ENCODE results near the gene LENG9. TPM values are rescaled to one million over a fixed set of nuclear protein-coding genes. Genes with fewer than 3 reads are reported as not detected.
"Not testable (repeated sequence)": the region's sequence is repeated elsewhere in the genome, so short reads cannot be mapped to it uniquely, and the experiment has no call there.

LENG9 gene
- total RNA-seq, 1 donor from 2014 or later, result 7.2 TPM

DNA sequence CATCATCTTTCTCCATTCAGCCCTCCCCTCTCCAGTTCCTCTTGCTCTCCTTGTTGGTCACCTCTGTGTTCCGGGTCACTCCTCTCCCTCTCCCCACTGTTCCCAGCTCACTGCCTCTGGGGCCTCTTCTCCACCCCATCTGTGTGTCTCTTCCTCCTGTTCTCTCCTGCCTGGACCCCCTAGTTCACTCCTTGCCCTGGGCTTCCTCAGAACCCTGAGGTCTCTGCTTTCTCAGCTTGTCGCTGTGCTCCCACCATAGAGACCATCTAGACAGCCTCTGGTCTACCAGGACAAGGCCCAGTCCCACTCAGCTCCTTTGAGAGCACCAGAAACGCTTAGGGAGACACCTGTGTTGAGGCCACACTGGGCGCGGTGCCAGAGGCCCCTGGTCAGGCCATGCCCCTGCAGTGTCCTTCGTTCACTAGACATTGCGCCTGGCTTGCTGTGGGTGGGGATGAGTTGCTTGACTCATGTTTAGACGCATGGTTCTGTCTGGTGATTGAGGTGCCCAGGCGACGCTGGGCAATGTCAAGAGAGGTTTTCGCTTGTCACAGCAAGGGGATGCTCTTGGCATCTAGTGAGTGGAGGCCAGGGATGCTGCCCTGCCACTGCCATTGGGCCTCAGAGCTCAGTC, 4.8 kb downstream of the LENG9 start:
- ATAC-seq, result no peak

DNA sequence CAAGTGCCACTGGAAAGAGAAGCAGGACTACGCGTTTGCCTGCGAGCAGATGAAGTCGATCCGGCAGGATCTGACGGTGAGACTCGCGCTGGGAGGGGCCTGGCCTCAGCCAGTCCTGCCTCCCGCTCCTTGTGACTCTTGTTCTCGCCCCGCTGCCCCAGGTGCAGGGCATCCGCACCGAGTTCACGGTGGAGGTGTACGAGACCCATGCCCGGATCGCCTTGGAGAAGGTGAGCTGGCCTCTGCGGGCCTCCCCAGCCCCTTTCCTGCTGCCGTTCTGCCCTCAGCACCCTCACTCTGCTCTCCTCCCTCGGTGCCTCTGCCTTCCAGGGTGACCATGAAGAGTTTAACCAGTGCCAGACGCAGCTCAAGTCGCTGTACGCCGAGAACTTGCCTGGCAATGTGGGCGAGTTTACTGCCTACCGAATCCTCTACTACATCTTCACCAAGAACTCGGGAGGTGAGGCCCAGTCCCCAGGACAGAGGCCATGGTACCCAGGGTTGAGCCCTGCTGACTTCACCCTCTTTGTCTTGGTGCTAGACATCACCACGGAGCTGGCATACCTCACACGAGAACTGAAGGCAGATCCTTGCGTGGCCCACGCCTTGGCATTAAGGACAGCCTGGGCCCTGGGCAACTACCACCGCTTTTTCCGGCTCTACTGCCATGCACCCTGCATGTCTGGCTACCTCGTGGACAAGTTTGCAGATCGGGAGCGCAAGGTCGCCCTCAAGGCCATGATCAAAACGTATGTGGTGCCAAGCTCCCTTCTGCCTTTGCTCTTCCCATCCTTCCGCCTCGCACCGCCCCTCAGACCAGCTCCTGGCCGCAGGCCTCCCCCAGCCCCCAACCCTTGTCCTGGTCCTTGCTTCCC, 5.6 kb downstream of the LENG9 start:
- no peak for ATAC-seq

DNA sequence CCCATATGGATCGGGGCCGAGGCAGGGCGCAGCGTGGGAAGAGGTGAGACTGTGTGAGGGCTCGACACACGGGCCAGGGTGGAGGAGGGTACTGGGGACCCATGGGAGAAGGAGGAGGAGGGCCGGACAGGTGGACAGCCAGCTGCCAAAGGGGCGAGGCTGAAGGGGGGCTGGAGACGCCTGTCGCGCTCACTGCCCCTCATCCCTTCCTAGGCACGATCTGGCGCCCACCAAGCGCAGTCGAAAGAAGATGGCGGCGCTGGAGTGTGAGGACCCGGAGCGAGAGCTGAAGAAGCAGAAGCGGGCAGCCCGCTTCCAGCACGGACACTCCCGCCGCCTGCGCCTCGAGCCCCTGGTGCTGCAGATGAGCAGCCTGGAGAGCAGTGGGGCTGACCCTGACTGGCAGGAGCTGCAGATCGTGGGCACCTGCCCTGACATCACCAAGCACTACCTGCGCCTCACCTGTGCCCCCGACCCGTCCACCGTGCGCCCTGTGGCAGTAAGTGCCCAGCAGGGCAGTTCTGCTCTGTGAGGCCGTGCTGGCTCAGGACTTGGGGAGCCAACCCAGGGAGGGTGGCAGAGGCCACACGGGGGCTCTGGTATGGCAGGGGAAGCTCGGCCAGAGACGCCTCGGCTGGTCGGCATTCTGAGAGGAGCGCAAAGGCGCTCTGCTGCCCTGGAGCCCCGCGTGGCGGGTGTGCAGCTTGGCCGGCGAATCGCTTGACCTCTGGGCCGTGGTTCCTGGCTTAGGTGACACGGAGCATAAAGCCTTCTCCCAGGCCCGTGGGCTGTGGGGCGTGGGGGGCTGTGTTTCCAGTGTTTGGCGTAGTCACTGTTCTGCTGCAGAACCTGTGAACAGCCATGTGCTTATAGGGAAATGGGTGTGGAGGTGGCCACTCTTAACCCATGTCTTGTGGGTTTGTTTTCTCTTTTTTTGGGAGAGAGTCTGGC, 6.9 kb downstream of the LENG9 start:
- ATAC-seq, result no peak

DNA sequence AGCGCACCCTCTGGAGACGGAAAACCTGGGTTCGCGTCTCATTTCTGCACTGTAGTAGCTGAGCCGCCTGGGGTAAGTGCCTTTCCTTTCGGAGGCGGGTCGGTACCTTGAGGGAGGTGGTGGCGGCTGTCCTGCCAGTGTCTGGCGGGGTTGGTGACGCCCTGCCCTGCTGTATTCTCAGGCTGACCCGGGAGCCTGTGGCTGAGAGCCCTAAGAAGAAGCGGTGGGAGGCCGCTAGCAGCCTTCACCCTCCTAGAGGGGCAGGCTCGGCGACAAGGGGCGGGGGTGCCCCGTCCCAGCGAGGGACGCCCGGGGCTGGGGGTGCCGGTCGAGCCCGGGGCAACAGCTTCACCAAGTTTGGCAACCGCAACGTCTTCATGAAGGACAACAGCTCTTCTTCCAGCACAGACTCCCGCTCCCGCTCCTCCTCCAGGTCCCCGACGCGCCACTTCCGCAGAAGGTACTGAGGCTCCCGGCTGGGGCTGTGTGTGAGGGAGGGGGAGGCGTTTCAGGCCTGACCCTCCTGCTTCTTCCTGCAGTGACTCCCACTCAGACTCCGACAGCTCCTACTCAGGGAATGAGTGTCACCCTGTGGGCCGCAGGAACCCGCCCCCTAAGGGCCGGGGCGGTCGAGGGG, 7.7 kb downstream of the LENG9 start:
- no peak for ATAC-seq

DNA sequence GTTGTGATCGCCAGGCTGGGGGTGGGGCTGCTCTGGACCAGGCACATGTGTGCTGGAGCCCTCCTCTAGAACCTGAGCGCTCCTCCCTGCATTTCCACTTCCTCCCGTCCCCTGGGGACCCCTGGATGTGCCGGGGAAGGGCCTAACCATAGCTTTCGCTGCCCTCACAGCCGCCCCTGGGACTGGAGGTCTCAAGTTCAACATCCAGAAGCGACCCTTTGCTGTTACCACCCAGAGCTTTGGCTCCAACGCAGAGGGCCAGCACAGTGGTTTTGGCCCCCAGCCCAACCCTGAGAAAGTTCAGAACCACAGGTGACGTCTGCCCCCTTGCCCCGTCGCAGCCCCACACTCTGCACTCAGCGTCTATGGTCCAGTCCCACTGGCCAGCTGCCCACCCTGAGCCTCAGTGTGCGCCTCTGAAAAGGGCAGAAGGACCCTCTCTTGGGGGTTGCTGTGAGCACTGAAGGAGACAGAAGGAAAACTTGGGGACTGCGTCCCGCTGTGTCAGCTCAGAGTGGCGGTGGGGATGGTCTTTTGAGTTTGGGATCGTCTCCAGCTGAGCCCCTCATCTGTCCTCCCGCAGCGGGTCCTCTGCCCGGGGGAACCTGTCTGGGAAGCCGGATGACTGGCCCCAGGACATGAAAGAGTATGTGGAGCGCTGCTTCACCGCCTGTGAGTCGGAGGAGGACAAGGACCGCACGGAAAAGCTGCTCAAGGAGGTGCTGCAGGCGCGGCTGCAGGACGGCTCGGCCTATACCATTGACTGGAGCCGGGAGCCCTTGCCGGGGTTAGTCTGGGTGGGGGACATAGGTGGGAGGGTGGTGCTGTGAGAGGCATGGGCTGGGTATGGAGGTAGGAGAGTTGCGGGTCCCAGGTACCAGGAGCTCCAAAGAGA, 8.6 kb downstream of the LENG9 start:
- no peak for ATAC-seq

DNA sequence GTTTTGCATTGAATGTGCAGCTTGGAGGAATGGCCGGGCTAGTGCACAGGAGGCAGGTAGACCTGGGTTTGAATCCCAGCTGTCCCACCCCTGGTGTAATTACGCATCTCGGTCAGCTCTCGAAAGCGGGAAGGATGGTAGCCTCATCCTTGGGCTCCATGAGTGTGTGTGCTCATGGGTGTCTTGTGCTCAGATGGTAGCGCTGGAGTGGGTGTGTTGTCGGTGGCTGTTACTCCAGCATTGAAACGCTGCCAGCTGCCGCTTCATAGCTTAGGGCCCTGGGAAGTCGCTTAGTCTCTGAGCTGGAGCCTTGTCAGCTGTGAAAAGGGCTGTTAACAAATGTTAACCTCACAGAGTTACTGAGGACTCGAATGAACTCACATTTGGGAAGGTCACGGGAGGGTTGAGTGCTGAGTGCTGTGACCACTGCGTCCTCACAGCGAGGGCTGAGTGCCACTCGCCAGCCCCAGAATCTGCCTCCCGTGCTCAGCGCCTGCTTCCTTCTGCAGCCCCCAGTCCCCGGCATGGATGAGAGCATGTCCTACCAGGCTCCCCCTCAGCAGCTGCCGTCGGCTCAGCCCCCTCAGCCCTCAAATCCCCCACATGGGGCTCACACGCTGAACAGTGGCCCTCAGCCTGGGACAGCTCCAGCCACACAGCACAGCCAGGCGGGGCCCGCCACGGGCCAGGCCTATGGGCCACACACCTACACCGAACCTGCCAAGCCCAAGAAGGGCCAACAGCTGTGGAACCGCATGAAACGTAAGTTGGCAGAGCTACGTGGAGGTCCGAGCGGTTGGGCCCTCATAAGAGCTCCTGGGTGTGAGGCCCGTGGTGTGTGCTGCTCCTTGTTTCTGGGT, 9.4 kb downstream of the LENG9 start:
- ATAC-seq, result no peak

DNA sequence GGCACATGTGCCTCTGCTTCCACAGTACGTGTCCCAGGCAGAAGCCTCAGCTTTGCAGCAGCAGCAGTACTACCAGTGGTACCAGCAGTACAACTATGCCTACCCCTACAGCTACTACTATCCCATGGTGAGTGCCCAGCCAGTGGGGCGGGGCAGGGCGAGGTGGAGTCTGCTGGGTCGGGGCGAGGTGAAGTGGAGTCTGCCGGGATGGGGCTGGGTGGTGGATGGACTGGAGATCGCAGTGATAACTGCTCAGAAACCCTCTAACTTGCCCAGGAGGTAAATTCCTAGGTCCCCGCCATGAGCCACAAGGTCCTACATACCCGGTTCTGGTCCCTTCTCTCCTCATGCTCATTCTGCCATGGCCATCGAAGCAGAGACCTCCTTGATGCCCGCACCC, 11.0 kb downstream of the LENG9 start:
- ATAC-seq, result no peak

DNA sequence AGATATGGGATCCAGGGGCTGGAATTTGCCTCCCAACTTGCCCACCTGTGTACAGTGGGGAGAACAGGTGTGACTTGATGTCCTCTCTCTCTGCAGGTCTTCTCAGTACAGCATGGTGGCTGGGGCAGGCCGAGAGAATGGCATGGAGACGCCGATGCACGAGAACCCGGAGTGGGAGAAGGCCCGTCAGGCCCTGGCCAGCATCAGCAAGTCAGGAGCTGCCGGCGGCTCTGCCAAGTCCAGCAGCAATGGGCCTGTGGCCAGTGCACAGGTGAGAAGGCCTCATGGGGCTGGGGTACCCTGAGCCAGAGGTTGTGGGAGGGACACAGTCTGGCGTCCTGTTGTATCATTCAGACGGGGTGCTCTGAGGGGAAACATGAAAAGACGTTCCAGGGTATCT, 11.6 kb downstream of the LENG9 start:
- ATAC-seq, result no peak

DNA sequence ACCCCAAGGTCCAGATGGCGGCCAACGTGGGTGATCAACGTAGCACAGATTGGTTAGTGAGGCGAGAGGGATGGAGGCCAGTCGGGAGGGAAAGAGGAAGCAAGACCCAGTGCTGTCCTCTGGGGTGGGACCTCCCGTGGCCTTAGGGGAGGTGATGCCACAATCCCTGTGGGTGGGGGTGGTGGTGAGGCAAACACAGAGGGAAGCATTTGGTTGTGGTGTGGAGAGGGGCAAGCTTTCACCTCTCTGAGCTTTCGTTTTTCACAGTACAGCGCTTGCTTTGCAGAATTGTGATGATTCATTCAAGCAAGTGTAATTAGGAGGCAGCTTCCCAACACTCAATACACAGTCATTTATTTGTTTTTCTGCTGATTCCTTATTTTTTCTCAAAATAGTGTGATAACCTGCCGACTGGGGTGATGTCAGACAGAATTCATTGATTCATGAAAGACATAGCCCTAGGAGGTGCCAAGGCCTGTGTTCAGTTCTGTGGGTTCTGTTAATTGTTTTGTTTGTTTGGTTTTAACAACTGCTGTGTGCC, 12.2 kb downstream of the LENG9 start:
- ATAC-seq, result no peak

DNA sequence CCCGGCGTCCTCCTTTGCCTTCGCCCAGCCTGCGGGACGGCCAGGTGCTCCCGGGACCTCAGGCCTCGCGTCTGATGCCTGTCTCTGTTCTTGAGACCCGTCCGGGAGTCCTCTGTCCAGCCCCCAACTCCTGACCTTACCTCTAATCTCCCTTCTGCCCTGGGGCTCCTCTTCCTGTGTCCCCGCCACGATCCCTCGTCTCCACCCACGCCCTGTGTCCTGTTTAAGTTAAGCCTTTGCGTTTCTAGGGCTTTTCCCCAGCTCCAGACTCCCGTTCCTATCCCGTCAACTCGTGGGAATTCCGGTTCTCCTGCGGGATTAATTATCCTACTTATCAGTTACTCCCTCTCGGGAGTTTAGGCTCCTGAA, 13.9 kb downstream of the LENG9 start:
- no peak for ATAC-seq

DNA sequence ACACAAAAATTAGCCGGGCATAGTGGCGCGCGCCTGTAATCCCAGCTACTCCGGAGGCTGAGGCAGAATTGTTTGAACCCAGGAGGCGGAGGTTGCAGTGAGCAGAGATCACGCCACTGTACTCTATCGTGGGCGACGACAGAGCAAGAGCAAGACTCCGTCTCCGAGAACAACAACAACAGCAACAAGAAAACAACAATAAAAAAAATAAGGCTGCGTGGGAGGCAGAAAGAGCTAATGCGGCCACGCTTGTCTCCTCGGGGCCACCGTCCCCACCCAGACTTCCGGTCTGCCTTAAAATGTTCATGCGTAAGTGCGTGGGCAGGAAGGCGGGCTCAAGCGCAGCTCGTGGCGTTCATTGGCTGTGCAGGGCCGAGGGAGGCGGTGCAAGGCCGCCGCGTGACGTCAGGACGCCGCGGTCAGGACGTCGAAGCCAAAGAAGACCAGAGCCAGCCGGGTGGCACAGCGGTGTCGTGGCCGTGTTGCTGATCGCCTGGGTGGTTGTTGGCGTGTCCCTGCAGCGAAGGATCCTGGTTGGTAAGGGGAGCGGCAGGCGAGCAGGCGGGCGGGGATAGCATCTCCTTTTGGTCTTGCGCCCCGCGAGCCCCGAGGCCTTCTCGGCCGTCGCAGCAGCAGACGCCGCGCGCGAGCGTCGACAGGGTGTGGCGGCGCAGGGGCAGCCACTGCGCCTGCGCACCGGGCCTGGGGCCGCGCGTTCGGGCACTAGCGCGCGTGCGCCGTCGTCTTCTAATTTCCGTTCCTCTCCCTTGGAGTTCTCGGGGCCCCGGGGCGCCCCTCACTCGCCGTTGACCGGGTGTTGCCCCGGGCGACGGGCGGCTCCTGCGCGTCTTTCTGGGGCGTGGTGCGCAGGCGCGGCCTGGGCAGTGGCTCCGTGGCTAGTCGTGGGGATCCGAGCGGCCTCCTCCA, 14.5 kb downstream of the LENG9 start, which contains the start of gene LENG8:
LENG8 (plus strand) TSS at position 426 of the 927 bp plus-strand sequence. CDS start 2,146 bp downstream, outside the sequence.
- ATAC-seq, result peak; percentile 96

DNA sequence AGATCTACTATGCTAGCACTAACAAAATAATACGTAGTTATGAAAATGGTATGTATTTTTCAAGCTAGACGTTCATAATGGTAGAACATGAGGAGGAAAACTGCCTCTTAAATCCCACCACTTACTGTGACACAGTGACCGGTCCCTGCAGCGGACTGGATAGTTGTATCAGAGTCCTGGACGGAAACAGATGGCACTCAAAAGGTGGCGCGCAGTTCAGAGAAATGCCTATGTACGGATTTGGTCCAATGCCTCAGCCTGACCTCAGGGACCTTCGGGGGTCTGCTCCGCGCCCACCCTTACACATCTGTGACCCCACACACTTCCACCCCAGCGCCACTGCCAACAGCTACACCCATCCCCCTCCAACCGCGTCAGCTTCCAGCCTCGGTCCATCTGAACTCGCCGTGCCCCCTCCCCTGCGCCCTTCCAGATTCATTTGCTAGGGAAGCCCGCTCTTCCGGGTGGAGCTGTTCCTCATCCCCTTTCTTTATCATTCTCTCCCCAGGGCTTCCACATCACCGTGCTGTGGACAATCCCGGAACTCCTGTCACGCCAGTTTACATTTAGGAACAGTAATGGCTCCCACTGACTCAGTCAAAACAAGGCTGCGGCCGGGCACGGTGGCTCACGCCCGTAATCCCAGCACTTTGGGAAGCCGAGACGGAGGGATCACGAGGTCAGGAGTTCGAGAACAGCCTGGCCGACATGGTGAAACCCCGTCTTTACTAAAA, 15.4 kb downstream of the LENG9 start:
- peak; percentile 42 for ATAC-seq

DNA sequence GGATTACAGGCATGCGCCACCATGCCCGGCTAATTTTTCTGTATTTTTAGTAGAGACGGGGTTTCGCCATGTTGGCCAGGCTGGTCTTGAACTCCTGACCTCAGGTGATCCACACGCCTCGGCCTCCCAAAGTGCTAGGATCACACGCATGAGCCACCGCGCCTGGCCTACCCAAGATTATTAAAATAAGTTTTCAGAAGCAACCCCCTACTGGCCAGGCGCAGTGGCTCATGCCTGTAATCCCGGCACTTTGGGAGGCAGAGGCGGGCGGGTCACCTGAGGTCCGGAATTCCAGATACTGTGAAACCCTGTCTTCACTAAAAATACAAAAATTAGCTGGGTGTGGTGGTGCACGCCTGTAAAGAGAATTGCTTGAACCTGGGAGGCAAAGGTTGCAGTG, 17.2 kb downstream of the LENG9 start:
- not testable (repeated sequence) for ATAC-seq

DNA sequence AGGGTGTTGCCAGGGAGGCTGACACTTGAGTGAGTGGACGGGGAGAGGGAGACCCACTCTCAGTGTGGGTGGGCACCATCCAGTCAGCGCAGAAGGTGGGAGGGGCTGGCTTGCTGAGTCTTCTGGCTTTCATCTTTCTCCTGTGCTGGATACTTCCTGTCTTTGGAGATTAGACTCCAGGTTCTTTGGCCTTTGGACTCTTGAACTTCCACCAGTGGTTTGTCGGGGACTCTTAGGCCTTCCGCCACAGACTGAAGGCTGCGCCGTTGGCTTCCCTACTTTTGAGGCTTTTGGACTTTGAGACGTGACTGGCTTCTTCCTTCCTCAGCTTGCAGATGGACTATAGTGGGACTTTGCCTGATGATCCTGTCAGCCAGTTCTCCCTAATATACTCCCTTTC, 18.8 kb downstream of the LENG9 start:
- no peak for ATAC-seq

DNA sequence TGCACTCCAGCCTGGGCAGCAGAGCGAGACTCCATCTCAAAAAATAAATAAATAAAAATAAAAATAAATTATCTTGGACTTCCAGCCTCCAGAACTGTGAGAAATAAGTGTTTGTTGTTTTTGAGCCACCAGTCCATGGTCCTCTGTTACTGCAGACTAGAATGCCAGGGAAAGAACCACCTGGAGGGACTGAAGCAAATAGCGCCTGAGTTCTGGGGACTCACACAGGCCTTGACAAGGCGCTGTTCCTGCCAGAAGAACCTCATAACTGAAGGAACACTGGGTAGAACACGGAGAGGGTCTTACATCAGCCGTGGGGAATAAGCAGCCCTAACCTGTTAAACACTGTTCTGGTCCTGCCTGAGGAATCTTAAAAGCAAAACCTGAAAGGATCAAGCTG, 22.9 kb downstream of the LENG9 start:
- no peak for ATAC-seq

DNA sequence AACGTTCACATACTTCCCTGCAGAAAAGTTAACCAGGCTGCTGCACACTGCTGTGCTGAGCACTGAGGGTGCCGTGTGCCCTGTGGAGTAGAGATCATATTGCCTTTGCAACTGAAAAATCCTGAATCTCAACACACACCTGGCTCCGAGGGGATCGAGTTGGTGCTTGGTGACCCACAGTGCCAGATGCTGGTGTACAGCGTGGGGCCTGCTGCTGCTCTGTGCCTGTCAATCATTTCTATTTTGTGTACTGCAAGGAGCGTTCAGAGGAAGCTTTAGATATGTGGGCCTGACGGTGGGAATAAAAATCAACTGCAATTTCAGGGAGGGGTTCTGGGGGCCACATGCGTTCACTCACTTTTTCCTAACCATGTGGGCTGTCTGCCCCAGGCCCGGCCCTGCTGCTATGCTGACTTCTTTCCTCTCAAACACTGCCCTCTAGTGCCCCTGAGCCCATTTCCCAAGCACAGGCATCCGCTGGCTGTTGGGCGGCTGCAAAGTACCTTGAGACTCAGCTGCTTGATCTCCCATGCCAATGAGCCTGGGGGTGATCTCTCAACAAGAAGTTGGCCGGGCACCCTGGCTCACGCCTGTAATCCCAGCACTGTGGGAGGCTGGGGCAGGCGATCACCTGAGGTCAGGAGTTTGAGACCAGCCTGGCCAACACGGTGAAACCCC, 24.3 kb downstream of the LENG9 start:
- ATAC-seq, result peak; percentile 48

DNA sequence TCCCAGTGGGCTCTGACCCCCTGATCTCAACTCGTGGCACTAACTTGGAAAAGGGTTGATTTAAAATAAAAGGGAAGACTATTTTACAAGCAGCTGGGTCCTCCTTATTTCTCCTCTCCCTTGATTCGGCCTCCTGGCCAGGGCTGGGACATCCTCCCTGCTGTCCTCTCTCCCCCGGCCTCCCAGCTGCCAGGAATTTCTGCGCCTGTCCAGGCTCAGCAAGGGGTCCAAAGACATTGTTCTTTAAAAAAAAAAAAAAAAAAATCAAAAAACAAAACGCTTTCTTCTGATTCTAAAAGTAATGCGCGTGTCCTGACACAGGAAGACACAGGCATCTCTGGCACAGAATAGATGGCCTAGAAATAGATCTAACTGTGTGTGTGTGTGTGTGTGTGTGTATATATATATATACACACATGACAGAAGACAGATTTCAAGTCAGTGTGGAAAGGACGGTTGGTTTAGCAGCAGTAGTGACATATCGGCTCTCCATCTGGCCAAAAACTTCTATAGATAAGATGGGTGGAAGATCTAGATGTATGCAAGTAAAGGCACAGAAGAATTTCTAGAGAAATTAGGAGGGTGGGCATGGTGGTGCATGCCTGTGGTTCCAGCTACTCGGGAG, 26.8 kb downstream of the LENG9 start:
- no peak for ATAC-seq

All from esophagus mucosa (tissue), 1 donor.